ENCODE data around the gene DEXI.

DEXI gene

GRCh38 chr16:10918294-10919002 lies 23.8 kb downstream of the DEXI start:
- in situ Hi-C loops (cut with MboI; ENCODE audit: low pct_unique_long_range_greater_than_20kb, low sequenced_read_pairs, unreplicated experiment), result loop anchor here (10.0 kb wide), 1 partner anchor 394 kb away; no protein-coding TSS in a partner anchor
- DNase-seq (ENCODE audit: low spot score), result peak; percentile 80
- peak; percentile 95 for TF ChIP-seq CTCF (IDR thresholded peaks at IDR 0.05; ENCODE audit: extremely low read depth, insufficient read depth, missing control alignments)

GRCh38 chr16:10916534-10916933 lies 25.7 kb downstream of the DEXI start:
- no peak for DNase-seq (ENCODE audit: low spot score)
- TF ChIP-seq CTCF (IDR thresholded peaks at IDR 0.05; ENCODE audit: extremely low read depth, insufficient read depth, missing control alignments), result no peak
- in situ Hi-C loops (cut with MboI; ENCODE audit: low pct_unique_long_range_greater_than_20kb, low sequenced_read_pairs, unreplicated experiment), result loop anchor here (10.0 kb wide), 1 partner anchor 392 kb away; no protein-coding TSS in a partner anchor

GRCh38 chr16:10911267-10911666 lies 31.0 kb downstream of the DEXI start:
- in situ Hi-C loops (cut with MboI; ENCODE audit: low pct_unique_long_range_greater_than_20kb, low sequenced_read_pairs, unreplicated experiment), result loop anchor here (10.0 kb wide), 1 partner anchor 386 kb away; no protein-coding TSS in a partner anchor
- no peak for TF ChIP-seq CTCF (IDR thresholded peaks at IDR 0.05; ENCODE audit: extremely low read depth, insufficient read depth, missing control alignments)
- no peak for DNase-seq (ENCODE audit: low spot score)

- TF ChIP-seq CTCF (IDR thresholded peaks at IDR 0.05; ENCODE audit: extremely low read depth, insufficient read depth, missing control alignments), result no peak
Observed at GRCh38 chr16:10907757-10908045, 34.6 kb downstream of the DEXI start.

GRCh38 chr16:10906914-10907756 lies 35.1 kb downstream of the DEXI start:
- DNase-seq (ENCODE audit: low spot score), result no peak
- in situ Hi-C loops (cut with MboI; ENCODE audit: low pct_unique_long_range_greater_than_20kb, low sequenced_read_pairs, unreplicated experiment), result no loop called here
- TF ChIP-seq CTCF (IDR thresholded peaks at IDR 0.05; ENCODE audit: extremely low read depth, insufficient read depth, missing control alignments), result no peak

More at GRCh38 chr16:10907757-10908045, 34.6 kb downstream of the DEXI start:
- DNase-seq (ENCODE audit: low spot score), result no peak
- in situ Hi-C loops (cut with MboI; ENCODE audit: low pct_unique_long_range_greater_than_20kb, low sequenced_read_pairs, unreplicated experiment), result no loop called here

GRCh38 chr16:10906482-10906881 lies 35.8 kb downstream of the DEXI start:
- in situ Hi-C loops (cut with MboI; ENCODE audit: low pct_unique_long_range_greater_than_20kb, low sequenced_read_pairs, unreplicated experiment), result no loop called here
- no peak for DNase-seq (ENCODE audit: low spot score)
- TF ChIP-seq CTCF (IDR thresholded peaks at IDR 0.05; ENCODE audit: extremely low read depth, insufficient read depth, missing control alignments), result no peak

All from GM13977 (cell line).